ENCODE measurements around the gene GFM2. TPM values are rescaled to one million over a fixed set of nuclear protein-coding genes. Genes with fewer than 3 reads are reported as not detected.

GFM2 gene
- total and polyA plus RNA-seq, 2 of the 13 experiments (the other 11 are each of a cell fraction or from before 2014, with no cell fraction given) = 22.0 to 41.6 TPM

GRCh38 chr5:74684900-74685851, 81.7 kb downstream of the GFM2 start, which contains the start of gene HEXB (continued):
- TF ChIP-seq YEATS2 (CRISPR knock-in tag; IDR thresholded peaks at IDR 0.05; ENCODE audit: borderline replicate concordance) (no peak), PRDM10 (CRISPR knock-in tag; IDR thresholded peaks at IDR 0.05; ENCODE audit: low read depth) (no peak), ZNF274 (CRISPR knock-in tag; IDR thresholded peaks at IDR 0.05) (peak; percentile 47; the same call in 1 of the 2 replicates), ZNF839 (CRISPR knock-in tag; IDR thresholded peaks at IDR 0.05; ENCODE audit: borderline replicate concordance) (0 out of 2 replicates have a peak, but pooled peaks have one; percentile 67), SRSF9 (IDR thresholded peaks at IDR 0.05; ENCODE audit: borderline replicate concordance, insufficient read depth, low read depth, low read length, poor library complexity, severe bottlenecking) (no peak), ZC3H13 (CRISPR knock-in tag; IDR thresholded peaks at IDR 0.05) (0 out of 2 replicates have a peak, but pooled peaks have one; percentile 54), ZNF263 (CRISPR knock-in tag; IDR thresholded peaks at IDR 0.05) (no peak), IKZF1 (IDR thresholded peaks at IDR 0.05) (no peak), ZNF577 (CRISPR knock-in tag; IDR thresholded peaks at IDR 0.05; ENCODE audit: borderline replicate concordance, low read depth) (no peak), SIX4 (CRISPR knock-in tag; IDR thresholded peaks at IDR 0.05) (no peak), ATF2 (CRISPR knock-in tag; IDR thresholded peaks at IDR 0.05) (peak; percentile 62; the same call in 1 of the 2 replicates), CCDC6 (CRISPR knock-in tag; IDR thresholded peaks at IDR 0.05) (no peak), ZBTB14 (CRISPR knock-in tag; IDR thresholded peaks at IDR 0.05) (no peak), CBX2 (IDR thresholded peaks at IDR 0.05; ENCODE audit: low read depth, low read length) (no peak), CBX2 (CRISPR knock-in tag; IDR thresholded peaks at IDR 0.05; ENCODE audit: low read depth) (no peak), ZBTB43 (CRISPR knock-in tag; conservative IDR thresholded peaks at IDR 0.05) (no peak), ZFP82 (CRISPR knock-in tag; IDR thresholded peaks at IDR 0.05; ENCODE audit: borderline replicate concordance) (peak; percentile 92; the same call in 1 of the 2 replicates), ZNF143 (CRISPR knock-in tag; IDR thresholded peaks at IDR 0.05) (no peak), ISX (CRISPR knock-in tag; conservative IDR thresholded peaks at IDR 0.05) (no peak), ZFP36L1 (CRISPR knock-in tag; IDR thresholded peaks at IDR 0.05) (no peak; the same call in 1 of the 2 replicates)
